ENCODE results near the gene CDS1.
"Not testable (repeated sequence)": the region's sequence is repeated elsewhere in the genome, so short reads cannot be mapped to it uniquely, and the experiment has no call there.

Gene CDS1

DNA sequence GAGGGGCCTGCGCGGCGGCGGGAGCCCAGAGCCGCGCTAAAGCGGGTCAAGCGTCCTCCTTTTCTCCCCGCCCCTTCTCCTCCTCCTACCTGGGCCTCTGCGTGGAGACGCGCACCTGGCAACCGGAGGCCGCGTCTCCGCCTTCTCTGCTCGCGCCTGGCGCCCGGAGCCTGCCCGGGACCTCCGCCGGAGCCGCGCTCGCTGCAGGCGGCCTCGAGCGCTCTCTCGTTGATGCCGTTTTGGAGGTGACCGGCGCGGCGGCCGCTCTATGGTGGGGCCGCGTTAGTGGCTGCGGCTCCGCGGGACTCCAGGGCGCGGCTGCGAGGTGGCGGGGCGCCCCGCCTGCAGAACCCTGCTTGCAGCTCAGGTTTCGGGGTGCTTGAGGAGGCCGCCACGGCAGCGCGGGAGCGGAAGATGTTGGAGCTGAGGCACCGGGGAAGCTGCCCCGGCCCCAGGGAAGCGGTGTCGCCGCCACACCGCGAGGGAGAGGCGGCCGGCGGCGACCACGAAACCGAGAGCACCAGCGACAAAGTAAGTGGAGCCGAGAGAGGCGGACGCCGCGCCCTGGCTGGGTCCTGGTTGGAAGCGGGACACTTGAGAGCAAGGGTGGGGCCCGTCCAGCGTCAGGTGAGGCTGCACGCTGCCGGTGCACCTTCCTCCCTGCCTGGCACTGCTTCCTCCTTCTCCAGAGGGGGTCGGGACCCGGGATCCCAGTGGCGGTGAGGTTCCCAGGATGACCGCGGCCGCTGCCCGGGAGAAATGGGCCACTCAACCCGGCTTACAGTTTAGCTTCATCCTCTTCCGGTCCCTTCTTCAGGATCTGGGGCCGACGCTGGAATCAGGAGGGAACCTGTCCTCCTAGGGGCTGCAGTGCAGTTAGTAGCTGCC is at the start of gene CDS1:
Gene CDS1, plus strand, starts transcription at position 140 of the 888 bp plus-strand sequence. Its CDS starts 275 bp downstream, at position 415.
- peak; percentile 66 for DNase-seq

- no peak for DNase-seq
These were observed 47.0 kb upstream of the CDS1 start for GRCh38 chr4:84535901-84536300.

GRCh38 chr4:84545093-84545492 is 37.8 kb upstream of the CDS1 start:
- DNase-seq, result no peak

DNA sequence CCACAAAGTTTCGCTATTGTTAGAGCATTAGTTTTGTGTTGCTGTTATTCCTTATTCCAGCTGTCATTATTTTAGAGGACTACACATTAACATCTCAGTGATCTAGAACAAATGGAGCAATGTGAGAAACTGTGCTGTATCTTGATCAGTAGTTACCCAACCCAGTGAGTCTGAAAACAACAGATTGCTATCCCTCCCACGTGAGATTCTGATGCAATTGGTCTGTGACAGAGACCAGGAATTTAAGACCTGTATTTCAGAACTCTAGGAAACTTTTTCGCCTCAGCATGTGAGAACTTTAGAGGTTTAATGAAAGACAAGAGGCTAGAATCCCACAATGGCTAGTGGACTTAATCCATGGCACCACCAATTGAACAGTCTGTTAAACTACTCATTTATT is 35.7 kb upstream of the CDS1 start:
- no peak for DNase-seq

GRCh38 chr4:84549191-84549590 is 33.7 kb upstream of the CDS1 start:
- not testable (repeated sequence) for DNase-seq

DNA sequence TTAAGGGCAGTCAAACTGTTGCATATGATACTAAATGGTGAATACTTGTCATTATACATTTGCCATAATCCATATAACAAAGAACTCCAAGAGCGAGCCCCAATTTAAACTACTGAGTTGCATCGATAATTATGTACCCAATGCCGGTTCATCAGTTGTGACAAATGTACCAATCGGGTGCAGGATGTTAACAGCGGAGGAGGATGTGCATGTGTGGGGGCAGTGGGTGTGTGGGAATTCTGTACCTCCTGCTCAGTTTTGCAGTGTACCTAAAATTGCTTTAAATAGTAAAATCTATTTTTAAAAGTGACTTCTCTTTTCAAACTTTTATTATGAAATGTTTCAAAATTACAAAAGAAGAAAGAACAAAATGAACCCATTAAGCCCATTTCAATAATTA is 20.8 kb upstream of the CDS1 start:
- DNase-seq, result no peak

DNA sequence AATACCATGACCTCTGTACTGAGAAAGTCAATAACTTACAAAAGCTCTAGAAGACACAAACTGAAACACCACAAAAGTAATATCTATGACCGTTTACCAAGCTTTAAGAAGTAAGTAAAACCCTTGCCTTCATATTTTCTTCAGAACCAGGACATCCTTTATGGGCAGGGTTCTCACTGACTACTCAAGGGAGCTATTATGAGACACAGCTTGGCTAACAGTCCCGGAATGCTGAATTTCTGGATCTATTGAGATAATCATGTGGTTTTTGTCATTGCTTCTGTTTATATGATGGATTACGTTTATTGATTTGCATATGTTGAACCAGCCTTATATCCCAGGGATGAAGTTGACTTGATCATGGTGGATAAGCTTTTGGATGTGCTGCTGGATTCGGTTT is 19.9 kb upstream of the CDS1 start:
- DNase-seq, result no peak

- DNase-seq, result no peak
These were observed 17.0 kb upstream of the CDS1 start for GRCh38 chr4:84565951-84566350.

DNA sequence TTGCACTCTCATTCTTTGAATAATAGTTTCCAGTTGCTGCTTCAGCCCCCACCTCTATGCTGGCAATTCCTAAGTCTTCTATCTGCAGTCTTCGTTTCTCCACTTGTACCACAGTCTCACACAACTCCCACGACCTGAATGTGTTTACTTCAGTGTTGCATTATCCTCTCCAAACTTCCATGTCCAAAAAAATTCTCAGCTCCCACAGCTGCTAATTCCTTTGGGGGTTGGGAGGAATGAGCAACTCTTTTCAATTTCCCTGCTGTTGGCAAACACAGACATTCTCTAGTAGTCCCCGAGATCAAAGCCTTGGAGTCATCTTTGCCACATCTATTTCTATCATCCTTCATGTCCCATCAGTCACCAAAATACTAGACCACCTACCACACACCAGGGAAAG is 14.4 kb upstream of the CDS1 start:
- DNase-seq, result no peak

- DNase-seq, result no peak
These were observed 13.9 kb upstream of the CDS1 start for GRCh38 chr4:84569009-84569408.

DNA sequence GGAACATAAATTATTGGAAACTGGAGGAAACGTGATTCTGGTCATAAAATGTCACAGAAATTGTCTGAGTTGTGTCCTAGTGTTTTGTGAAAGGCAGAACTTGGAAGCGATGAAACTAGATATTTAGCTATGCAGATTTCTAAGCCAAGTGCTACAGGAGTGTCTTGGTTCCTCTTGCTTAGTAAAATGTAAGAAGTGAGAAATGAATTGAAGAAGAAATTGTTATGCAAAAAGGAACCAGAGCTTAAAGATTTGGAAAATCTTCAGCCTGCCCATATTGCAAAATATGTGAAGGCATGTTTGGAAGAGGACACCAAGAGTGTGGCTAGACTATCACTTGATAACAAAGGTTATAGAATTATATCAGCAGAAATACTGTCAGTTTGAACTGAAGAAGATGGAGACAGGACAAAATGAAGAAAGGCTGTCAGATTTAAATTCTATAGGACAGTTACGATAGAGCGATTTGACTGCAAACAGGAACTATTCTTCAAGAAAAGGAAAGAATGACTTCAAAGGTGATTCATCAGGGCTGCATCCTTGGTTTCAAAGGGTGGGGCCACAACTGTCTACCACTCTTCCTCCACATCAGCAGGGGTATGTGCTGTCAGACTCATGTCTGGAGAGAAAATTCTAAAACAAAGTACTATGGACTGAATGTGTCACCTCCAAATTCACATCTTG is 9.4 kb upstream of the CDS1 start:
- no peak for DNase-seq

DNA sequence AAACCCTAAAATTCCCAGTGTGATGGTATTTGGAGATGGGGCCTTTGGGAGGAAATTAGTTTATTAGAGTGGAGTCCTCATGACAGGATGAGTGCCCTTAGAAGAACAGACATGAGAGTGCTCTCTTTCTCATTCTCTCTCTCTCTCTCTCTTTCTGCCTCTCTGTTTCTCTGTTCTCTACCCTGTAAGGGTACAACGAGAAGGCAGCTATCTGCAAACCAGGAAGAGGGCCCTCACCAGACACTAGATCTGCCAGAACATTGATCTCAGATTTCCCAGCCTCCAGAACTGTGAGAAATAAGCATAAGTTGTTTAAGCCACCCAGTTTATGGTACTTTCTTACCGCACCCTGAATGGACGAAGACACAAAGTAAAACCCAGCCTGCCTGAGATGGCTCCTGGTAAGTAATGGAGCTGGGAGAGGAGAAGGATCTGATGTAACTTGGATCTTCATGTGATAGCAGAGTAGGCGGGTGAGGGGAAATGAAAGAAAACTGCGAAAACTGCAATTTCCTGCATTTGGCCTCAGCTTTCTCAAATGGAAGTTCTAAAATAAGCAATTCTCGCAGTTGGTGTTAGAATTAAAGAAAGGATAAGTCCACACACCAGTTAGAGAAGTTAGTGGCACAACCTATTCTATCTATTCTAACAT is 8.7 kb upstream of the CDS1 start:
- DNase-seq, result no peak

DNA sequence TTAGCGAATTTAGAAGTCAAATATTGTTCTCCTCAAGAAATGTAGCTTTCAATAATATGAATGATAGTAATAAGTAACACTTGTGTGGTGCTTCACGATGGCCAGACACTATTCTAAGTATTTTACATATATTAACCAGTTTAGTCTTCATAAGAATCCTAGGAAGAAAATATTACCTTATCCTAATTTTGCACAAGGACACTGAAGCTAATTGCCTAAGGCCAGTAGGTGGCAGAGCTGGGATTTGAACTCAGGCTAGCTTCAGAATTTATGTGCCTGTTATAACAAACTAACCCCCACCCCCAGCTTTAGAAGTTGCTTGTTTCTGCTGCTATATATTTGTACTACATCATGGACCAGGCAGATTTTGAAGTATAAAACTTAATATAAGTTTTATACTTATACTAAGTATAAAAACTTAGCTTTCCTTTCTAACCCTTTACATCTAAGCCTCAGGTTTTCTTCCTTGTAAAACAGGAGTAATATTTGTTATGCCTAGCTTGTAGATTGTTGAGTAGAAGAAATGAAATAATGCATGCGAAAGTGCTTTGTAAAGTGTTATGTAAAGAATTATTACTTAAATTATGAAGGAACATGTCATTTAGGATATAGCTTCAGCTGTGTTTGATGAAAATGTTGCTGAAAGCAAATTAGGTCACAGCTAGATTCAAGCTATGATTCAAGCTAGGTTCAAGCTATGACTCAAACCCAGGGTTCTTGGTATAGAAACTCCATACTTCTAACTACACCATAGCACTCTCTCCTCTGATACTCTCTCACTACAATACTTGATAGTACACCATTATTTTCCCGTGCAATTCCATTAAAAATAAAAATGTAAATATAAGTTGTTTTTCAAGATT is 4.2 kb upstream of the CDS1 start:
- DNase-seq, result no peak

GRCh38 chr4:84579403-84579776 is 3.5 kb upstream of the CDS1 start:
- DNase-seq, result no peak

GRCh38 chr4:84582302-84582987 is 482 bp upstream of the CDS1 start:
- DNase-seq, result peak; percentile 75

DNA sequence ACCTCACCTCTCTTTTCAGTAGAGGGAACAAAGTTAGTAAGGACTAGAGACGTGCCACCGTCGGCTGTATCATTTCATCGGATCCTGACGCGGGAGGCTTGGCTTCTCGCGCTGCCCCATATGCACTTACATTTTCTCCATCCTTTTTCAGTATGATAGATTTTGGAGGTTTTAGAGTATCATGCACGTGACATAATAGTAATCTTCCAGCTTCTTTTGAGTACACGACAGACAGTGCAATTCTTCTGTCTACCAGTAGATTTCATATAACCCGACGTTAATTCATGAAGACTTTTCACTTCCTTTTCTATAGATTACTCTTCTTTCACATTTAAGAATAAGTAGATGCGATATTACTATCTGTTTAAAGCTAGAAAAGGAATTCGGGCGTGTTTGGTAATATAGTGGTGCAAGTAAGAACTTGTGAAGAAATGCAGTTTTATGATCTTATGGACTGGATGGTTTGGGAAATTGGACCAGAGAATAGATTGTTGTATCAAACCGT is 1.0 kb downstream of the CDS1 start:
- DNase-seq, result no peak

- no peak for DNase-seq
These were observed 2.3 kb downstream of the CDS1 start for GRCh38 chr4:84585251-84585650.

DNA sequence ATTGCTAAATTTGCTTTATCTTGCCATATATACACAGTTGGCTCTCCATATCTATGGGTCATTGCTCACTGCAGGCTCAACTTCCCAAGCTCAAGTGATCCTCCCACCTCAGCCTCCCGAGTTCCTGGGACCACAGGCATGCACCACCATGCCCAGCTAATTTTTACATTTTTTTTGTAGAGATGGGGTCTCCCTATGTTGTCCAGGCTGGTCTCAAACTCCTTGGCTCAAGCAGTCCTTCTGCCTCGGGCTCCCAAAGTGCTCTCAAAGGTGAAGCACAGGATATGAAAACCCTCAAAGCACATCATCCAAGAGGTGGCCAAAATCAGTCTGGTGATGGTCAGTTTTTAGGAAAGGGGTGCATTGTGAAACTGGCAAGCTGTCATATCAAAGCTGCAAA is 11.8 kb downstream of the CDS1 start:
- DNase-seq, result no peak

DNA sequence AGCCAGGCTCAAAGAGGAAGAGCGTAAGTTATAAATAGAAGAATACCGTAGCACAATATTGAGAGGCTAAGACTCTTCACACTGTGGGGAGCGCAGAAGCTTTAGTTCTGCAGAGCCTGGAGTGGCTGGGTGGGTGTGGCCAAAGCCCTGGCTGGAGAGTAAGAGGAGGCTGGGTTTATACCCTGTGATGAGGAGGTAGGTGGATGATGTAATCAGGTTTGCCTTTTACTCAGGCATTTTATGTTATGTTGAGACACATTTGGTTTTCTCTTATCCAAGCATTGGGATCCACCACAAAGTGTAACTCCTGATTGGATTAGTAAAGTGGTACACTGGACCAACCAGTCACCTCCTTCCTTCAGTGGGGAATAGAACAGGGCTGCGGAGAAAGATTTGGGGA is 13.9 kb downstream of the CDS1 start:
- no peak for DNase-seq

DNA sequence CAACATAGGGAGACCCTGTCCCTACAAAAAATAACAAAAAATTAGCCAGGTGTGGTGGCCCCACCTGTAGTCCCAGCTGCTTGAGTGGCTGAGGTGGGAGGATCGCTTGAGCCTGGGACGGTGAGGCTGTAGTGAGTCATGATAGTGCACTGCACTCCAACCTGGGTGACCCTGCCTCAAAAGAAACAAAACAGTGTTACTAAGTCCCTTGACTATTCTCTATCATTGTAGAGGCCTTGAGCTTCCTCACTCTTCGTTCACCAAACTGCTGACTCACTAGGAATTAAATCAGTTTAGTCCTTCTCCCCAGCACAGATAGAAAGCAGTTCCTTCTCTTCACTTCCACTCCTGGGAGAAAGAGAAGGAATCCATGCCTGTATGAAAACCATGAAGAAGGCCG is 14.5 kb downstream of the CDS1 start:
- DNase-seq, result no peak

- DNase-seq, result no peak
These were observed 23.7 kb downstream of the CDS1 start for GRCh38 chr4:84606645-84607044.

- DNase-seq, result no peak
These were observed 28.6 kb downstream of the CDS1 start for GRCh38 chr4:84611531-84611930.
